GM21423 (cell line): ENCODE results near the gene TUBB1.

Experiments
- ATAC-seq: cut with Tn5 transposase; IDR thresholded peaks from one replicate; pipeline ENCODE4 v1.9.1; 2021; ENCODE audit warnings: mild to moderate bottlenecking, moderate library complexity; ENCODE audit not compliant: unreplicated experiment

TUBB1 gene

DNA sequence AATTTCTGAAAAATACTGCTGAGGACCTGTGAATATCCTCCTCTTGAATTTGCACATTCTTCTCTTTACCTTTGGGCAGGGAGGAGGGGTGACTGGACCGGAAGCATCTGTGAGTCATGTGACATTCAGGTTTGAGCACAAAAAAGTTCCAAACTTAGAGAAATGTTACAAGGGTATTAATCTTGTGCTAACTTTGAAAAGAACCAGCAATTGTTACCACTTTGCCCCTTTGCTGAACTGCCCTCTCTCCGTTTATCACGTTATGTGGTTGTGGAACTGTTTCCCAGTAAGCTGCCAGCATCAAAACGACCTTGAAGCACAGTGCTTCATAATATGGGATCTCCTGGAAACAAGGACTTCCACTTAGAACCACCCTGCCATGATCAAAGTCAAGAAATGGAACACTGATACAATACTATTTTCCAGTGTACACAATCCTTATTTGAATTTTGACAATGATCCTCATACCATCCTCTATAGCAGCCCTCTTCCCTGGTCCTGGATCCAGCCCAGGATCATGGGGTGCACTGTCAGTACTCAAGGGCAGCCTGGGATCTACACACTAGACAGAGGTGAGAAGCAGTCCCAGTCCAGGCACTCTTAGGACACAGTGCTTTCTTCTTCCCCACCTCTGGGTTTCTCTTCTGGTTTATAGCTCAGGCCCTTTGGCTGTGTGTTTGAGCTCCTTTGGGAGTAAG is 2.3 kb upstream of the TUBB1 start:
- ATAC-seq = no peak

DNA sequence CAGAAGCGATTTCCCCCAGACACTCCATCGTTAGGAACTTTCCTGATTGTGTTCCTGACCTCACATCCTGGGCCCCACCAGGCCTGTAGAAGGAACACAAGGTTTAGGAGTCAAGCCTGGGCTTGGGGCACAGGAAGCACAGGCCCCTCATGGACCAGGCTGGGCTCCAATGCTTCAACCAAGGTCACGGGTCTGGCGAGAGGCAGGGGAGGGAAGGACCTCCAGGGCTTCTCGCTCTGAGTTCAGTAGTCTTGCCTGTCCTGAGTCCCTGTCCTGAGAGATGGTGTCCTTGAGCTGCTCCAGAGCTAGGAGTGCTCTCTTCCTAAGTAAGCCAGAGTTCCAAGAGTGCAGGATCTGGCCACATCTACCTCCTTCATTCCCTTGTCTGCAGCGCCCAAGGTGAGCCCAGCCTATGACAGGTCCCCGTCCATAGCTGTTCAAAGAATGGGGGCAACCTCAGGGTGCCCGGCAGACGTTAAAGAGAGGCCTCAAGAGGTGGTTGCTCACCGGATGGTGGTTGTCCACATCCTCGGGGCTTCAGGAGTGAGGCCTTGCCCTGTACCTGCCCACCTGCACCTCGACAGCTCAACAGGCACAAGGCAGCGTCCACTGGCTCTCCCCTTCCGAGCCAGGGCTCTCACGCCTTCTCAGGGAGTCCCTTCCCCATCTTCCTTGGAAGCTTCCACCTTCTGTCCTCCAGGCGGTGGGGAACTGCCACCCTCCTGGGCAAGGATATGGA is 1.6 kb upstream of the TUBB1 start:
- no peak for ATAC-seq

DNA sequence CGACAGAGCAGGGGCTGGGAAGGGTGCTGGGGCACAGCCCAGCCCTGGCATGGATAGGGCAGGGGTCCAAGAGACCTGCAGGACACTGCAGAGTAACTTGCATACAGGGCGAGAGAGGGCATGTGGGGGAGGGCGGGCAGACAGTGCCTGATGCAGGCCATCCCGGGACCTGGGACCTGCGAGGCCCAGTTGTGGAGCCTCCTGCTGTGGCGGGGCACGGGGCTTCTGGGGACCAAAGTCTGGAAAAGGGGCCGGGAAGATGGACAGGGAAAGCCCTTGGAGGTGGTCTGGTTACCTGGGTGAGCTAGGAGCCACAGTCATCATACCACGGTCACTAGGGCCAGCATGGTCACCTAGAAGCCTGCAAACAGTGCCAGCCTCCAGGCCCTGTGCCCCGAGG is 412 bp upstream of the TUBB1 start:
- no peak for ATAC-seq

DNA sequence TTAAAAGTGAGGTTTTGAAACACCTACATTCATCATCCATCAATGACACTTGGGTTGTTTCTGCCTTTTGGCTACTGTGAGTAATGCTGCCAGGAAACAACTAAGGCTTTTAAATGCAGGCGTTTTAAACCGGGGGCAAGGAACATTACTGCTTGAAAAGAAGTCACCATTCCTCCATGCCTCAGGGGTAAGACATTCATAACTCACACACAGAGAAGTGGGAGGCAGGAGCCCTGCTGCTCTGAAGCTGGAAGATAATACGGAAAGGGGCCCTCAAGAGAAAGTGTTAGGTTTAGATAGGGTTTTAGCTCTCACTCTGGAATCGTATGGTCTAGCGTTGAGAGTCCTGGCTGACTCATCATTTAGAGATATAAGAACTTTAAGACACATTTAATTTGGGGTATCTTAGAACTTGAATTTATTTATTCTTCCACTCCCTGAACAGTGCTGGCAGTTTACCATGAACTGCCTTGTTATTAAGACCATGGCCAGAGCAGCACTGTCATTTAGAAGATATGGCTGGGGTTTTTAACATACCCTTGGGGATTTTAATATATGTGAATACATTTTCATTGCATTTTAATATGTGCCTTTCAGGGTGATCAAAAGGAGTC is 1.8 kb downstream of the TUBB1 start:
- ATAC-seq = no peak

DNA sequence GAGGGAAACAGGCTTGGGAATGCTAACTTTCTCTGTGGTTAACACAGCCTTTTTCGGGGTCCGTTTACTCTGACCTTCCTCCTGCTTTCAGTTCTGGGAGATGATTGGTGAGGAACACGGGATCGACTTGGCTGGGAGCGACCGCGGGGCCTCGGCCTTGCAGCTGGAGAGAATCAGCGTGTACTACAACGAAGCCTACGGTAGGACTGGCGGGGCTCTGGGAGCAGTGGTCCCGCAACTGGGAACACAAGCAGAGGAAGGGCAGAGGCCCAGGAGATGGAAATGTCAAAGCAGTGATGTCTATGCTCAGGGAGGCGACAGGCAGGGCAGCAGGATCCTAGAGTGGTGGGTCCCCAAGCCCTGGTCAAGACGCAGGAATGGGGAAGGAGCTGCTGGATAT is 3.5 kb downstream of the TUBB1 start:
- ATAC-seq = no peak

DNA sequence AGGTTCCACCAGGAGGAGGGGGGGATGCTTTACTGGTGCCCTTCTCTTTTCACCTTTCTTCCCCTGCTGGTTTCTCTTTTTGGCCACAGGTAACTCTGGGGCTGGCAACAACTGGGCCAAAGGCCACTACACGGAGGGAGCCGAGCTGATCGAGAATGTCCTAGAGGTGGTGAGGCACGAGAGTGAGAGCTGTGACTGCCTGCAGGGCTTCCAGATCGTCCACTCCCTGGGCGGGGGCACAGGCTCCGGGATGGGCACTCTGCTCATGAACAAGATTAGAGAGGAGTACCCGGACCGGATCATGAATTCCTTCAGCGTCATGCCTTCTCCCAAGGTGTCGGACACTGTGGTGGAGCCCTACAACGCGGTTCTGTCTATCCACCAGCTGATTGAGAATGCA is 4.4 kb downstream of the TUBB1 start:
- no peak for ATAC-seq

DNA sequence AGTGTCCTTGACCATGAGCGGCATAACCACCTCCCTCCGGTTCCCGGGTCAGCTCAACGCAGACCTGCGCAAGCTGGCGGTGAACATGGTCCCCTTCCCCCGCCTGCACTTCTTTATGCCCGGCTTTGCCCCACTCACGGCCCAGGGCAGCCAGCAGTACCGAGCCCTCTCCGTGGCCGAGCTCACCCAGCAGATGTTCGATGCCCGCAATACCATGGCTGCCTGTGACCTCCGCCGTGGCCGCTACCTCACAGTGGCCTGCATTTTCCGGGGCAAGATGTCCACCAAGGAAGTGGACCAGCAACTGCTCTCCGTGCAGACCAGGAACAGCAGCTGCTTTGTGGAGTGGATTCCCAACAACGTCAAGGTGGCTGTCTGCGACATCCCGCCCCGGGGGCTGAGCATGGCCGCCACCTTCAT is 4.9 kb downstream of the TUBB1 start:
- no peak for ATAC-seq

DNA sequence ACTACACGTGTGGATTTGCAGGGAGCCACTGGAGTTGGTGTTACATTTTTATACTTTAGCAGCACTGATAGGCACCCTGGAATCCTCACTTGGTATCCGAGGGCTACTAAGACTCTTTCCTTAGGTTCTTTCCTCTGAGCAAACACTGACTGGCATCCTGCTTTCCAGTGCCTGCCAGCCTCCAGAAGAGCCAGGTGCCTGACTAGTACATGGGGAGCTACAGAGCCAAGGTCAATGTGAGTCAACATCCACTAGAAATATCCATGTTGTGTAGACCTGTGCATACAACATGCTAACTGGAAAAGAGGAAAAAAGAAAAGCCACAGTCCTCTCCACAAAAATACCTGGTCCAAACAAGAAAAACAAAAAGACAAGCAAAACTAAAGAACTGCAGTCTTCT is 5.9 kb downstream of the TUBB1 start:
- no peak for ATAC-seq

DNA sequence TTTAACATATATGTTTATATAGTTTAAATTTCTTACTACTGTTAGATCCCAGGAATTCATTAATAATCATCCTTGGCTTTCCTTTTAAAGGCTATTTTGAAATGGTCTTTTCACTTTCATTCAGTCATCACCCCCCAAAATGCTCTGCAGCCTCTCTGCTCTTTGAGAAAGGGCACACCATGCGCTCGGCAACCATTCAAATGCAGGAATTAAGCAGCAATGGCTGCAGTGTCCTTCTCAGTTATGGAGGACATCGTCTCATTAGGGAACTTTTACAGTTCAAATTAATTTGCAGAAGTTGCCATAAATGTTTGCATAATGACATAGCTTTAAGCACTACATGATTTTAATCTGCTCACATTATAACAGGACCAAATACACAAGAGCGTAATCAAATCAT is 6.3 kb downstream of the TUBB1 start:
- no peak for ATAC-seq

DNA sequence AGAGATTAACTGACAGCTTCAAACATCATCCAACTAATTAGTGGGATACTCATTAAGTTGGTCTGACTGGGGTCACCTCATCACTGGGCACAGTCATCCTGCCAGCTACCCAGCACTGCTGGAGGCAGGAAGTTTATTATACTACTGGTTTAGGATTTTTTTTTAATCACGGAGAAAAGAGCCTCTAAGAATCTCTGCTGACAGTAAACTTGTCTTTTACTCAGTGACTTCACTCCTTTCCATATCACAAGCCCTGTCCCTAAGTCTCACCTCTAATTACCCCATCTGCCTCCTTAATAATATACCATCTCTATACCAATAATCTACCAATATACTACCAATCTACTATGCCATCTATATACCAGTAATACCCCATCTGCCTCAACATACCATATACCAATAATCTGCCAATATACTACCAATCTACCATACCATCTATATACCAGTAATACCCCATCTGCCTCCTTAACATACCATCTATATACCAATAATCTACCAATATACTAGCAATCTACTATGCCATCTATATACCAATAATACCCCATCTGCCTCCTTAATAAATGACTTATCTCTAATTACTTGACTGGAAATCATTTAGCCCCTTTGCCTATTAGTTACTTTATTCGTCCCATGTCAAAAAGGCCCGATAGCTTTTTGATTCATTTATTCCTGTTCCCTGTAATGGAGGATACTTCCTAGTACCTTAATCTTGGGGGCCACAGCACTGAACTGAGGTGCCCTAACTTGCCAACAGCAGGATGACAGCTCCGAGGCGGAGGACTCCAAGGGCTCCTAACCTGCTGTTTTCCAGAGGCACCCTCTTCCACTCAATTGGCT is 7.9 kb downstream of the TUBB1 start:
- no peak for ATAC-seq

DNA sequence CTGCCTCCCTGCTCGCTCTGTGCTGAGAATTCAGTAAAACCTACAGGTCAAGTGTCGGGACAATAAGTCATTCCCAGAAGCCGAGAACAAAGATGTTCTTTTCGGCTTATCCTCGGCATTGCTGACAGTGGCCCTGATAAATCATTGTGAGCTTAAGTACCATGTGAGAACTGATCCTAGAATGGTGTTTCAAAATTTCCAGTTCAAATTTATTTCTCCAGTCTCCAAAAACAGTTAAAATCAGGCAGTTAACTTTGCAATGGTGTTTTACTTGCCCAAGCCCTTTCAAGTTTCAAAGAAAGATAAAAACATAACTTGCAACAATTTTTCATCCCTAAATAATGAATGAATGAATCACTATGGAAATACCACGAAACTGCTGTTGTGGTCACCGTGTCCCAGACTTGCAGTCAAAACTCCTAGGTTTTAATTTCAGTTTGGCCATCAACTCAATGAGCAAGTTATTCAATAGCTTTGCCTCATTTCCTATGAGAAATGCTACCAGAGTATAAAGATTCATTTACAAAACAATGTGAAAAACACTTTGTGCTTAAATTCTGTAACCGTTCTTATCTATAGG is 8.6 kb downstream of the TUBB1 start:
- ATAC-seq = no peak

DNA sequence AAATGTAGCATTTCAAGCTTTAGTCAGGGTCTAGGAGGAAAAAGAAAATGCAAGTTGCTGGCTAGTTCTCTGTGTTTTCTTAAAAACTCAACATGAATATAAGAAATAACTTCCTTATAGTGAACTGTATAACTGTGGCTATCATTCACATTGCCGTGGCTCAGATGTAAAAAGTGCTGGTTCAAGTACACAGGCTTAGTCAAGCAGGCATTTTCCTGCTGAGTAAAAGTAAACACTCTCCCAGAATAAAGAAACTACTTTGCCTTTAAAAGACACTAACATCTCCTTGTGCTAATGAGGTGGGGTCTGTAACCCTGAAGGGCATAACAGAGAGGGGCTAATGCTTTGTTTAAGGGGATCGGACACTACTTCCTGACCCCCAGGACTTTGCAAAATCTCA is 9.6 kb downstream of the TUBB1 start:
- ATAC-seq = no peak

DNA sequence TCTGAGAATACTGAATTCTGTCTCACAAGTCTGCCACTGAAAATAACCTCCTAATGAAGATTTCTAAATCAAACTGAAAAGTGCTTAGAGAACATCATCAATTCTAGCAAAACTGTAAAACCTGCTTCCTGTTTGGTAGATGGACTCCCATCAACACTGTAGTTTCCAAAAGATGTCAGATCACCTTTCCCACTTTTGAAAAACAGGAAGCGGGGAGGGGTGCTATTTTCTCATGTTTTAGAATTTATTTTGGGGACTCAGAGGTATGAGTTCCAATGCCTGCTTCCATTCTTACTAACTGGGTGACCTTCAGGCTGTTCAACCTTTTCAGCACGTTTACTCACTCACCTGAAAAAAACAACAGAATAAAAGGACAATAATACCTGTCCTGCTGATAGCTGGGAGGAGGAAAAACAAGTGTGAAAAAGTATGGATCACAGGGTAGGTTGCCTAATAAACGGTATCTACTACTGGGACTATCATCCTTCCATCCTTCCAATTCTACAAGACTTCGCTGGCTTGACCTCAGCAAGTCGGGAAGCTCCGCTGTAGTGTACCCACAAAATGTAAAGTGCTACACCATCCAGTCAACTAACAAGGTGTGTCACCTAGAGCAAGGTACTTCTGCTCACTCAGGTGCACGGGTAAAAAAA is 11.8 kb downstream of the TUBB1 start:
- no peak for ATAC-seq

DNA sequence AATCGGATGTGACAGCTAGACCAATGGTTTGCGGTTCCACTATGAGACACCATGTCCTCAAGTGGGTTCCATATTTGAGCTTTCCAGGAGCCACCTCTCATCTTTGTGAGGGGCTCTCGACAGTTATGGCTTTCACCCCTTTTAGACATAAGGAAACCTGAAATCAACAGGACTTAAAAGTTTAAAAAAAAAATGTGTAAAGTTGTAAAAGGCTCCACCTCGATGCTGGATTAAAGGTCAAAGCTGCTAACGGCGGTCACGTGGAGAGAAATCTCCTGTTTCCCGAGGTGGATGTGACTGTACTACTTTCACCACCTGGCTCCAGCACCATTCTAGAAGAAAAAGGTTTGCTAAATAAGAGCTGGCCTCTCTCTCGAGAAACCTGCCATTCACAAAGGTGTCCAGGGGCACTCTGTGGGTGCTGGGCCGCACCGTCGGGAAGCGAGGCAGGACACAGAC is 12.4 kb downstream of the TUBB1 start:
- no peak for ATAC-seq

DNA sequence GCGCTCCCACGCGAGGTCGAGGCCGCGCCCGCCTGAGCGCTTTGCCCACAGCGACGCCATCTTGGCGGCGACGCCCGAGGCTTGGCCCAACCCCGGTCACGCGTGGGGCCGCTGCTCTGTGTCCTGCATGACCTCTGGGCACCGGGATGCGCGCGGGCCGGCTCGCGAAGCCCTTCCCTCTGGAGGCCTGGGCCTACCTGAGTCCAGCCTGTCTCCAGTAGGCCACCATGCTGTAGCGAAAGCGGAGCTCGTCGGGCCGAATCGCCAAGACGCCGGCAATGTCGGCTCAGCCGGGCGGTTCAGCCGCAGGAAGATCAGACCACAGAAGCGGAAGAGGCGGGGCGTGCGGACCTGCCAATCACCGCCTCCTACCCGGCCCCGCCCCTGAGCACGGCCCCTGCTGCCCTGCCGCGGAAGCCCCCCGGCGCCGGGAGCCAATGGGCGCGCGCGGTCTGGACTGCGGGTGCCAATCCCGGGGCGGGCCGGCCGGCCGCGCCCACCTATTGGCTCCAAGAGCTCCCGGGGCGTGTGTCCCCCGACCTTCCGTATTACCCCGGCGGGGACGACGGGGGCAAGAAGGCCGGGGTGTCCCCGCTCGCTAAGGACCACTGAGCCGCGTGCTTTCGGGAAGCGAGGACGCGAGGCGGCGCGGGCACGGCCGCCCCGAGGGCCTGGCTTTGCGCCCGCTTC is 12.9 kb downstream of the TUBB1 start, which contains the start of gene ATP5F1E:
ATP5F1E (minus strand) TSS at position 313 of the 690 bp plus-strand sequence; CDS start at position 229, 84 bp downstream.
- peak; percentile 97 for ATAC-seq

DNA sequence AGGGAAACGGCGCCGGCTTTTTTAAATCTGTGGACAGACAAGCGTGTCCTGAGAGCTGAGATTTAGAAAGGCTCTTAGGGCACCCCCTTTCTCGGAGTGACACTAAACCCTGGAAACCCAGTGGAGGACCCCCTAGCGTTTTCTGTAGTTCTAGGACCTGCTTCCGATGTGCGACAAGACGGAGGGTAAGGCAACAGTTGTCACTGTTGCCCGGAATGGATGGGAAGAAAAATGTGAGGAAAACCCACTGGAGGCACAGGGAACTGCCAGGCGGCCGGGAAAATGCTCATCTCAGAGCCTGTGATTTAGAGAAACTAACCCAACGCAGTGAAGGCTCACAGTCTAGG is 13.5 kb downstream of the TUBB1 start:
- ATAC-seq = no peak

DNA sequence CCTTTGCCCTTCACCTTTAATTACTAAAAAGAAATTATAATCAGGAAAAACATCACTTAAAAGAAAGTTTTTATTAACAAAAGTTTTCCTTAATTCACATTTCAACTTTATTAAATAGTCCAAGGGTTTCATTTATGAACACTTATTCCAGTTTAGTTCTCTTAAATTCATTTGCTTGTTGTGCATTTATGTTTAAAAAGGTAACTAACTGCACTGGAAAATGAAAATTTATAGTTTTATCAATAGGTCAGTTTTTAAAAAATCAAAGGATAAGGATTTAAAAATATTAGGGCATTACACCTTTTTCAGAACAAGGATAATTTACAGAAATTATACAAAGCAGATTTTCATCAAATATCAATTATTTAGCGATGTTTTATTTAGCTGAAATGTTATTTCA is 13.9 kb downstream of the TUBB1 start:
- ATAC-seq = no peak

DNA sequence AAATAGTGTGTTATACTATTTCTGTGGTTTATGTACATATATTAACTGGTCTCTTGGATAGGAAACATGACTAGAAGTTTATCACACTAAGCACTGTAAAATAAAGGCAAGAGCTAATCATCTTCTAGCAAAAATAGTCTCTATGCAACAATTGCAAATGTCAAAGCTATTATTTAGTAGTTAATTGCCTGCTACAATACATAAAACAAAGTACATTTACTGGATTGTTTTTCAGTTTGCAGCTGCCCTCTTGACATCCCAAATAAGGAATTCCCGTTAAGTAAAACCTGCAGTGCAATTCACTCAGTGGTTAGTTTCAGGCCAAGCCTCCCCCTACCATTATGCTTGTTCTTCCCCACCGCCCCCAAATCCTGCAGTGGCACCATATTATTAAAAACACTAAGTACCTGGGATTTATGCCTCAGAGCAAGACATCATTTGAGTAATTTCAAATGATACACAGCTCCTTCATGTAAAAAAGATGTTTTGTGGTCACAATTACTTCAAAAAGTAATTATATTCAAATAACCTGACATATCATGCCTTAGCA is 14.5 kb downstream of the TUBB1 start:
- ATAC-seq = no peak

DNA sequence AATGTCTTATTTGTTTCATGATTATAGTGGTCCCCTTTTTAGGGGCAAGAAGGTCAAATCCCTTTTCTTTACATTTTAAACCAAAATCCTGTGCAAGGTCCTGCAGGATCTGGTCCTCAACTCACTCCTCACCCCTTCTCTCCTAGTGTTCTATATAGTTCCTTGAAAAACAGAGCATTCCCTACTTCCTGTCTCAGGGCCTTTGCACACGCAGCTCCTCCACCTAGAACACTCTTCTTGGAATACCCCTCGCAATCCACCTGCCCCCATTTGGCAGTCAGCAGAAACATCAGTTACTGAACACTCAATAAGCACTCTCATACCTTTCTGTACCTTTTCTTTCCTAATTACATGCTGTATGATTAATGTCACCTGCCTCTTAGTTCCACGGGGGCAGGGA is 16.2 kb downstream of the TUBB1 start:
- ATAC-seq = no peak
